GM23338 (cell line): ENCODE measurements around the gene MDGA2. TPM values are rescaled to one million over a fixed set of nuclear protein-coding genes. Genes with fewer than 3 reads are reported as not detected.
"Not testable (repeated sequence)": the region's sequence is repeated elsewhere in the genome, so short reads cannot be mapped to it uniquely, and the experiment has no call there.

Source experiments
- ATAC-seq: fragments of 200-7000 bp; cut with Tn5 transposase; 3 replicates; pipeline ENCODE4 v1.9.1; 2020
- DNase-seq: peaks from one replicate; pipeline ENCODE4 v3.0.0-alpha.2; 2015; ENCODE audit warnings: low spot score
- H2AFZ ChIP-seq: fragments of 200-600 bp; sonication (generic); 2 replicates; pipeline ENCODE4 v1.8.0; 2016; ENCODE audit warnings: antibody characterized with exemption, mild to moderate bottlenecking, moderate library complexity
- H3F3A ChIP-seq: fragments of 200-600 bp; sonication (generic); replicated peaks from 2 replicates; pipeline ENCODE4 v1.8.0; 2017; ENCODE audit warnings: antibody characterized with exemption, mixed run types, low read depth
- H3K27ac ChIP-seq: fragments of 200-600 bp; sonication (generic); 2 replicates; pipeline ENCODE4 v1.6.1; 2016; ENCODE audit warnings: low read depth
- H3K27me3 ChIP-seq: fragments of 200-600 bp; sonication (generic); 2 replicates; pipeline ENCODE4 v1.8.0; 2016; ENCODE audit warnings: mild to moderate bottlenecking, mixed run types, moderate library complexity; ENCODE audit not compliant: insufficient read depth
- H3K36me3 ChIP-seq: fragments of 200-600 bp; sonication (generic); 2 replicates; pipeline ENCODE4 v1.8.0; 2016; ENCODE audit warnings: mild to moderate bottlenecking; ENCODE audit not compliant: insufficient read depth
- H3K4me1 ChIP-seq: fragments of 200-600 bp; sonication (generic); 2 replicates; pipeline ENCODE4 v1.8.0; 2016; ENCODE audit warnings: mild to moderate bottlenecking, moderate library complexity; ENCODE audit not compliant: insufficient read depth
- H3K4me2 ChIP-seq: fragments of 200-600 bp; sonication (generic); 2 replicates; pipeline ENCODE4 v1.7.1; 2017; ENCODE audit warnings: mixed run types
- H3K4me3 ChIP-seq: fragments of 200-600 bp; sonication (generic); 2 replicates; pipeline ENCODE4 v1.6.1; 2016; ENCODE audit warnings: mixed run types
- H3K79me2 ChIP-seq: fragments of 200-600 bp; sonication (generic); replicated peaks from 2 replicates; pipeline ENCODE4 v1.8.0; 2017; ENCODE audit warnings: mild to moderate bottlenecking; ENCODE audit not compliant: insufficient read depth
- H3K9me2 ChIP-seq: fragments of 200-600 bp; sonication (generic); 2 replicates; pipeline ENCODE4 v1.8.0; 2017; ENCODE audit not compliant: insufficient read depth
- H4K20me1 ChIP-seq: fragments of 200-600 bp; sonication (generic); replicated peaks from 2 replicates; pipeline ENCODE4 v1.8.0; 2017; ENCODE audit warnings: mild to moderate bottlenecking; ENCODE audit not compliant: insufficient read depth
- H3K27ac Mint-ChIP-seq: 2 replicates; pipeline ENCODE4 v1.8.0; 2020; ENCODE audit warnings: inconsistent platforms, mild to moderate bottlenecking, moderate library complexity, mixed read lengths
- H3K27me3 Mint-ChIP-seq: 3 replicates; pipeline ENCODE4 v1.8.0; 2022; ENCODE audit warnings: low read depth, mild to moderate bottlenecking, moderate library complexity, mixed read lengths, inconsistent platforms; ENCODE audit not compliant: insufficient read depth, poor library complexity
- H3K36me3 Mint-ChIP-seq: 3 replicates; pipeline ENCODE4 v1.8.0; 2021; ENCODE audit warnings: low read depth, mild to moderate bottlenecking, inconsistent platforms, moderate library complexity, mixed read lengths
- H3K4me1 Mint-ChIP-seq: 3 replicates; pipeline ENCODE4 v1.8.0; 2020; ENCODE audit warnings: mild to moderate bottlenecking, inconsistent platforms, mixed read lengths
- H3K4me3 Mint-ChIP-seq: 3 replicates; pipeline ENCODE4 v1.8.0; 2021; ENCODE audit warnings: moderate library complexity, mild to moderate bottlenecking, inconsistent platforms, mixed read lengths
- H3K9me3 Mint-ChIP-seq: 3 replicates; pipeline ENCODE4 v1.8.0; 2020; ENCODE audit warnings: moderate library complexity, mild to moderate bottlenecking, inconsistent platforms, mixed read lengths
- CREB1 ChIP-seq: fragments of 250-450 bp; sonication (Bioruptor Pico); IDR thresholded peaks from 2 replicates; pipeline ENCODE4 v1.5.0; 2020; ENCODE audit warnings: low read depth, mild to moderate bottlenecking, moderate library complexity
- EZH2 ChIP-seq: fragments of 200-600 bp; sonication (generic); IDR thresholded peaks from one replicate; pipeline ENCODE4 v1.8.0; 2017; ENCODE audit warnings: antibody characterized with exemption, mild to moderate bottlenecking, low read depth; ENCODE audit not compliant: unreplicated experiment
- JUNB ChIP-seq: IDR thresholded peaks from one replicate; pipeline ENCODE4 v1.6.1; 2016; ENCODE audit warnings: antibody characterized with exemption; ENCODE audit not compliant: unreplicated experiment
- STAT1 ChIP-seq: IDR thresholded peaks from one replicate; pipeline ENCODE4 v1.6.1; 2016; ENCODE audit warnings: antibody characterized with exemption; ENCODE audit not compliant: unreplicated experiment
- ZNF114 ChIP-seq: fragments of 250-450 bp; sonication (Bioruptor Pico); IDR thresholded peaks from 2 replicates; pipeline ENCODE4 v1.5.0; 2020; ENCODE audit warnings: mild to moderate bottlenecking, moderate library complexity
- polyA plus RNA-seq: library from polyadenylated mRNA; unstranded; fragments of >200 nt; fragmentation: Nextera tagmentation; extraction: Ambion mirVana; gene quantifications from 2 replicates; pipeline ENCODE4 v1.2.1, GENCODE V29; 2016
- total RNA-seq: library from RNA; depleted of rRNA; stranded (reverse); fragments of >200 nt; shearing (Covaris generic); gene quantifications from 2 replicates; pipeline ENCODE4 v1.2.3, GENCODE V29; 2014
- TF ChIP-seq, protein P1 (sequence below): fragments of 250-450 bp; sonication (Bioruptor Pico); IDR thresholded peaks from 2 replicates; pipeline ENCODE4 v1.5.0; 2020; ENCODE audit warnings: mild to moderate bottlenecking, moderate library complexity
- TF ChIP-seq, protein P2 (sequence below): IDR thresholded peaks from 2 replicates; pipeline ENCODE4 v1.6.1; 2016; ENCODE audit warnings: antibody characterized with exemption

Gene MDGA2
- total and polyA plus RNA-seq, 2 experiments from 2014 or later: 0.68 to 1.7 TPM

DNA sequence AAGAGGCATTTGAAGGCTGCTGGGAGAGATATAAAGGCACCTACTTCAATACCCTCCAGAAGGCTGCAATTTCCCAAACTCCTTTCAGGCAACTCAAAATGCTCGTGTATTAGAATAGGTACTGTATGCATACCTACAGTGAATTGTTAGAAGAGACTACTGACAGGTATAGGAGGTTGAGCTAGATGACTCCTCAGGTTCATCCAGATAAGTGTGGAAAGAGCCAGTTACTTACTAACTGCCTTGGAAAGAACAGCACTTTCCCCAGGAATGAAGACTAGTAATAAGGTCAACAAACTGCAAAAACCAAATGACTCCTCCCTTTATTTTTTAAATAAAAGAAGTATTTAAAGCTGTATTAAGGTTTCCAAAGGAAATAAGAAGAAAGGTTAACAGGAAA lies 429.0 kb downstream of the MDGA2 start (continued):
- TF ChIP-seq, protein P1, sequence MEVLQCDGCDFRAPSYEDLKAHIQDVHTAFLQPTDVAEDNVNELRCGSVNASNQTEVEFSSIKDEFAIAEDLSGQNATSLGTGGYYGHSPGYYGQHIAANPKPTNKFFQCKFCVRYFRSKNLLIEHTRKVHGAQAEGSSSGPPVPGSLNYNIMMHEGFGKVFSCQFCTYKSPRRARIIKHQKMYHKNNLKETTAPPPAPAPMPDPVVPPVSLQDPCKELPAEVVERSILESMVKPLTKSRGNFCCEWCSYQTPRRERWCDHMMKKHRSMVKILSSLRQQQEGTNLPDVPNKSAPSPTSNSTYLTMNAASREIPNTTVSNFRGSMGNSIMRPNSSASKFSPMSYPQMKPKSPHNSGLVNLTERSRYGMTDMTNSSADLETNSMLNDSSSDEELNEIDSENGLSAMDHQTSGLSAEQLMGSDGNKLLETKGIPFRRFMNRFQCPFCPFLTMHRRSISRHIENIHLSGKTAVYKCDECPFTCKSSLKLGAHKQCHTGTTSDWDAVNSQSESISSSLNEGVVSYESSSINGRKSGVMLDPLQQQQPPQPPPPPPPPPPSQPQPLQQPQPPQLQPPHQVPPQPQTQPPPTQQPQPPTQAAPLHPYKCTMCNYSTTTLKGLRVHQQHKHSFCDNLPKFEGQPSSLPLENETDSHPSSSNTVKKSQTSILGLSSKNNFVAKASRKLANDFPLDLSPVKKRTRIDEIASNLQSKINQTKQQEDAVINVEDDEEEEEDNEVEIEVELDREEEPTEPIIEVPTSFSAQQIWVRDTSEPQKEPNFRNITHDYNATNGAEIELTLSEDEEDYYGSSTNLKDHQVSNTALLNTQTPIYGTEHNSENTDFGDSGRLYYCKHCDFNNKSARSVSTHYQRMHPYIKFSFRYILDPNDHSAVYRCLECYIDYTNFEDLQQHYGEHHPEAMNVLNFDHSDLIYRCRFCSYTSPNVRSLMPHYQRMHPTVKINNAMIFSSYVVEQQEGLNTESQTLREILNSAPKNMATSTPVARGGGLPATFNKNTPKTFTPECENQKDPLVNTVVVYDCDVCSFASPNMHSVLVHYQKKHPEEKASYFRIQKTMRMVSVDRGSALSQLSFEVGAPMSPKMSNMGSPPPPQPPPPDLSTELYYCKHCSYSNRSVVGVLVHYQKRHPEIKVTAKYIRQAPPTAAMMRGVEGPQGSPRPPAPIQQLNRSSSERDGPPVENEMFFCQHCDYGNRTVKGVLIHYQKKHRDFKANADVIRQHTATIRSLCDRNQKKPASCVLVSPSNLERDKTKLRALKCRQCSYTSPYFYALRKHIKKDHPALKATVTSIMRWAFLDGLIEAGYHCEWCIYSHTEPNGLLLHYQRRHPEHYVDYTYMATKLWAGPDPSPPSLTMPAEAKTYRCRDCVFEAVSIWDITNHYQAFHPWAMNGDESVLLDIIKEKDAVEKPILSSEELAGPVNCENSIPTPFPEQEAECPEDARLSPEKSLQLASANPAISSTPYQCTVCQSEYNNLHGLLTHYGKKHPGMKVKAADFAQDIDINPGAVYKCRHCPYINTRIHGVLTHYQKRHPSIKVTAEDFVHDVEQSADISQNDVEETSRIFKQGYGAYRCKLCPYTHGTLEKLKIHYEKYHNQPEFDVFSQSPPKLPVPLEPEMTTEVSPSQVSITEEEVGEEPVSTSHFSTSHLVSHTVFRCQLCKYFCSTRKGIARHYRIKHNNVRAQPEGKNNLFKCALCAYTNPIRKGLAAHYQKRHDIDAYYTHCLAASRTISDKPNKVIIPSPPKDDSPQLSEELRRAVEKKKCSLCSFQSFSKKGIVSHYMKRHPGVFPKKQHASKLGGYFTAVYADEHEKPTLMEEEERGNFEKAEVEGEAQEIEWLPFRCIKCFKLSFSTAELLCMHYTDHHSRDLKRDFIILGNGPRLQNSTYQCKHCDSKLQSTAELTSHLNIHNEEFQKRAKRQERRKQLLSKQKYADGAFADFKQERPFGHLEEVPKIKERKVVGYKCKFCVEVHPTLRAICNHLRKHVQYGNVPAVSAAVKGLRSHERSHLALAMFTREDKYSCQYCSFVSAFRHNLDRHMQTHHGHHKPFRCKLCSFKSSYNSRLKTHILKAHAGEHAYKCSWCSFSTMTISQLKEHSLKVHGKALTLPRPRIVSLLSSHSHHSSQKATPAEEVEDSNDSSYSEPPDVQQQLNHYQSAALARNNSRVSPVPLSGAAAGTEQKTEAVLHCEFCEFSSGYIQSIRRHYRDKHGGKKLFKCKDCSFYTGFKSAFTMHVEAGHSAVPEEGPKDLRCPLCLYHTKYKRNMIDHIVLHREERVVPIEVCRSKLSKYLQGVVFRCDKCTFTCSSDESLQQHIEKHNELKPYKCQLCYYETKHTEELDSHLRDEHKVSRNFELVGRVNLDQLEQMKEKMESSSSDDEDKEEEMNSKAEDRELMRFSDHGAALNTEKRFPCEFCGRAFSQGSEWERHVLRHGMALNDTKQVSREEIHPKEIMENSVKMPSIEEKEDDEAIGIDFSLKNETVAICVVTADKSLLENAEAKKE (CRISPR knock-in tag): no peak
- TF ChIP-seq STAT1 (no peak), EZH2 (no peak), JUNB (no peak), ZNF114 (CRISPR knock-in tag) (no peak), CREB1 (CRISPR knock-in tag) (no peak)
- TF ChIP-seq, protein P2, sequence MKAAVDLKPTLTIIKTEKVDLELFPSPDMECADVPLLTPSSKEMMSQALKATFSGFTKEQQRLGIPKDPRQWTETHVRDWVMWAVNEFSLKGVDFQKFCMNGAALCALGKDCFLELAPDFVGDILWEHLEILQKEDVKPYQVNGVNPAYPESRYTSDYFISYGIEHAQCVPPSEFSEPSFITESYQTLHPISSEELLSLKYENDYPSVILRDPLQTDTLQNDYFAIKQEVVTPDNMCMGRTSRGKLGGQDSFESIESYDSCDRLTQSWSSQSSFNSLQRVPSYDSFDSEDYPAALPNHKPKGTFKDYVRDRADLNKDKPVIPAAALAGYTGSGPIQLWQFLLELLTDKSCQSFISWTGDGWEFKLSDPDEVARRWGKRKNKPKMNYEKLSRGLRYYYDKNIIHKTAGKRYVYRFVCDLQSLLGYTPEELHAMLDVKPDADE: no peak

DNA sequence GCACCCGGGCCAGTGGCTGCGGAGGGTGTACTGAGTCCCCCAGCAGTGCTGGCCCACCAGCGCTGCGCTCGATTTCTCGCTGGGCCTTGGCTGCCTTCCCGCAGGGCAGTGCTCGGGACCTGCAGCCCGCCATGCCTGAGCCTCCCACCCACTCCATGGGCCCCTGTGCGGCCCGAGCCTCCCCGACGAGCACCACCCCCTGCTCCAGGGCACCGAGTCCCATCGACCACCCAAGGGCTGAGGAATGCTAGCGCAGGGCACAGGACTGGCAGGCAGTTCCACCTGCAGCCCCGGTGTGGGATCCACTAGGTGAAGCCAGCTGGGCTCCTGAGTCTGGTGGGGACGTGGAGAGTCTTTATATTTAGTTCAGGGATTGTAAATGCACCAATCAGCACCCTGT lies 432.8 kb downstream of the MDGA2 start:
- H2AFZ ChIP-seq, H3K27ac Mint-ChIP-seq, H3K4me3 Mint-ChIP-seq, H3K27ac ChIP-seq, H3K9me2 ChIP-seq, ATAC-seq, H3K9me3 Mint-ChIP-seq, H3K4me3 ChIP-seq, H3K27me3 ChIP-seq, H3K4me1 ChIP-seq, DNase-seq, H3F3A ChIP-seq, H3K27me3 Mint-ChIP-seq, H3K36me3 Mint-ChIP-seq, H3K36me3 ChIP-seq, H3K79me2 ChIP-seq, H3K4me1 Mint-ChIP-seq, H4K20me1 ChIP-seq, H3K4me2 ChIP-seq: not testable (repeated sequence)
